HG02840 (cell line): ENCODE measurements around the gene ANP32E.
A peak's percentile ranks its signal among the peaks of the same experiment; 100 is the strongest.
"Not testable (repeated sequence)": the region's sequence is repeated elsewhere in the genome, so short reads cannot be mapped to it uniquely, and the experiment has no call there.

ENCODE experiments used
- ATAC-seq: cut with Tn5 transposase; IDR thresholded peaks from one replicate; pipeline ENCODE4 v1.9.1; 2021; ENCODE audit warnings: mild to moderate bottlenecking, moderate library complexity, moderate number of reproducible peaks; ENCODE audit not compliant: unreplicated experiment, low FRiP score

Gene ANP32E

GRCh38 chr1:150257624-150258585 is 22.0 kb upstream of the ANP32E start, which contains the start of gene CA14:
CA14 (plus strand) TSS chr1:150257774; CDS start chr1:150258129, 355 bp downstream.
- ATAC-seq, result no peak

- ATAC-seq, result no peak
Observed at GRCh38 chr1:150256554-150257341, 20.8 kb upstream of the ANP32E start.

- no peak for ATAC-seq
Observed at GRCh38 chr1:150256198-150256553, 20.3 kb upstream of the ANP32E start.

- ATAC-seq, result no peak
Observed at GRCh38 chr1:150249936-150250335, 14.0 kb upstream of the ANP32E start.

- ATAC-seq, result no peak
Observed at GRCh38 chr1:150243003-150243402, 7.1 kb upstream of the ANP32E start.

- no peak for ATAC-seq
Observed at GRCh38 chr1:150237746-150238145, 1.8 kb upstream of the ANP32E start.

- not testable (repeated sequence) for ATAC-seq
Observed at GRCh38 chr1:150237176-150237575, 1.3 kb upstream of the ANP32E start.

- ATAC-seq, result no peak
Observed at GRCh38 chr1:150236614-150237100, 745 bp upstream of the ANP32E start.

GRCh38 chr1:150235294-150235851 is 539 bp downstream of the ANP32E start:
- peak; percentile 2 for ATAC-seq

GRCh38 chr1:150234566-150235293 is 1.2 kb downstream of the ANP32E start:
- ATAC-seq, result peak; percentile 52

GRCh38 chr1:150234309-150234565 is 1.7 kb downstream of the ANP32E start:
- ATAC-seq, result no peak

GRCh38 chr1:150233359-150234308 is 2.3 kb downstream of the ANP32E start:
- ATAC-seq, result no peak

- ATAC-seq, result not testable (repeated sequence)
Observed at GRCh38 chr1:150232921-150233320, 3.0 kb downstream of the ANP32E start.

GRCh38 chr1:150228246-150228645 is 7.7 kb downstream of the ANP32E start:
- not testable (repeated sequence) for ATAC-seq

GRCh38 chr1:150227228-150227627 is 8.7 kb downstream of the ANP32E start:
- no peak for ATAC-seq

GRCh38 chr1:150226486-150226885 is 9.4 kb downstream of the ANP32E start:
- ATAC-seq, result no peak

- ATAC-seq, result no peak
Observed at GRCh38 chr1:150225546-150225945, 10.4 kb downstream of the ANP32E start.

GRCh38 chr1:150224983-150225382 is 10.9 kb downstream of the ANP32E start:
- no peak for ATAC-seq

- no peak for ATAC-seq
Observed at GRCh38 chr1:150221552-150221951, 14.4 kb downstream of the ANP32E start.
